OCI-LY1 (cell line): ENCODE results near the gene ADRA1B.

ENCODE experiments used
- EZH2 ChIP-seq: fragments of 200-600 bp; sonication (generic), shearing (Covaris generic); IDR thresholded peaks from 2 replicates; pipeline ENCODE4 v1.8.0; 2017; ENCODE audit warnings: borderline replicate concordance, mixed run types, mild to moderate bottlenecking, antibody characterized with exemption, low read length, moderate library complexity, mixed read lengths
- TF ChIP-seq, protein P1 (sequence below): fragments of 200-600 bp; sonication (generic), shearing (Covaris generic); IDR thresholded peaks from 2 replicates; pipeline ENCODE4 v1.5.1; 2017; ENCODE audit warnings: mild to moderate bottlenecking, antibody characterized with exemption, low read length, moderate library complexity, mixed read lengths

DNA sequence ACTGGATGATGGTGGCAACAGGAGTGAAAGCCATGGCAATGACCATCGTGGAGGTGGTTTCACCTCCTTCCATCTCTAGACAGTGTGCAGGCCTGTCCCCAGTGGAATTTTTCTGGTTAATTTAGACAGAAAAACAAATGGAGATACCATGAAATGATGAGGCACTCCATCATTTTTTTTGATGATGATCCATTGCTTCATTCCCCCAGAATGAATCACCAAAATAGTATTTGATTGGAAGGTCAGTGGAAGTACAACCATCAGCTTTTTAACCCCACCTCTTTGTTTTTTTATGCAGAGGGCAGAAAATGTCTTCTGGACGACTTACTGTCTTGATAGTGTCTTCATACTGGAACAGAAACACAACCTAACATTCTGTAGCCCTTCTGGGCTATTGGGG, 42.6 kb upstream of the ADRA1B start:
- TF ChIP-seq EZH2 = no peak
- TF ChIP-seq, protein P1, sequence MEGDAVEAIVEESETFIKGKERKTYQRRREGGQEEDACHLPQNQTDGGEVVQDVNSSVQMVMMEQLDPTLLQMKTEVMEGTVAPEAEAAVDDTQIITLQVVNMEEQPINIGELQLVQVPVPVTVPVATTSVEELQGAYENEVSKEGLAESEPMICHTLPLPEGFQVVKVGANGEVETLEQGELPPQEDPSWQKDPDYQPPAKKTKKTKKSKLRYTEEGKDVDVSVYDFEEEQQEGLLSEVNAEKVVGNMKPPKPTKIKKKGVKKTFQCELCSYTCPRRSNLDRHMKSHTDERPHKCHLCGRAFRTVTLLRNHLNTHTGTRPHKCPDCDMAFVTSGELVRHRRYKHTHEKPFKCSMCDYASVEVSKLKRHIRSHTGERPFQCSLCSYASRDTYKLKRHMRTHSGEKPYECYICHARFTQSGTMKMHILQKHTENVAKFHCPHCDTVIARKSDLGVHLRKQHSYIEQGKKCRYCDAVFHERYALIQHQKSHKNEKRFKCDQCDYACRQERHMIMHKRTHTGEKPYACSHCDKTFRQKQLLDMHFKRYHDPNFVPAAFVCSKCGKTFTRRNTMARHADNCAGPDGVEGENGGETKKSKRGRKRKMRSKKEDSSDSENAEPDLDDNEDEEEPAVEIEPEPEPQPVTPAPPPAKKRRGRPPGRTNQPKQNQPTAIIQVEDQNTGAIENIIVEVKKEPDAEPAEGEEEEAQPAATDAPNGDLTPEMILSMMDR = no peak
